H1 (cell line): ENCODE data around the gene RSKR. TPM values are rescaled to one million over a fixed set of nuclear protein-coding genes. Genes with fewer than 3 reads are reported as not detected.

Source experiments
- CTCF ChIA-PET: fragments of 300-600 bp; sonication (Branson Sonifier 250); formaldehyde crosslinking; loops from one replicate; lab custom pipeline; 2021; ENCODE audit not compliant: partially characterized antibody; lab: Charles Lee
- POLR2A ChIA-PET: fragments of 300-600 bp; sonication (Branson Sonifier 250); formaldehyde crosslinking; loops from one replicate; lab custom pipeline; 2021; ENCODE audit warnings: inconsistent platforms; ENCODE audit not compliant: partially characterized antibody; lab: Charles Lee
- DNase-seq, 2 experiments: peaks; one replicate each; pipeline versions ENCODE4 v3.0.0 to v3.0.0-alpha.2; 2010 to 2022; ENCODE audit warnings: low spot score in 2 of 2, low read depth in 1 of 2, mixed read lengths in 1 of 2
- FAIRE-seq: peaks from 2 replicates; lab custom pipeline; 2011; peaks lifted over from hg19 to GRCh38; lab: Jason Lieb, UNC
- H2AFZ ChIP-seq: 2 replicates; pipeline ENCODE4 v1.8.1; 2012; ENCODE audit warnings: low read length, inconsistent platforms
- H2AK5ac ChIP-seq: 2 replicates; pipeline ENCODE4 v1.6.1; 2013; ENCODE audit warnings: low read depth, low read length
- H2BK120ac ChIP-seq: replicated peaks from 2 replicates; pipeline ENCODE3; 2013; ENCODE audit warnings: low read depth, low read length, inconsistent platforms
- H2BK12ac ChIP-seq: 2 replicates; pipeline ENCODE4 v1.6.1; 2013; ENCODE audit warnings: low read depth, low read length
- H2BK15ac ChIP-seq: 2 replicates; pipeline ENCODE4 v1.6.1; 2013; ENCODE audit warnings: low read length
- H2BK20ac ChIP-seq: 2 replicates; pipeline ENCODE4 v1.6.1; 2013; ENCODE audit warnings: low read length
- H2BK5ac ChIP-seq: 2 replicates; pipeline ENCODE4 v1.6.1; 2013; ENCODE audit warnings: low read depth, low read length
- H3K14ac ChIP-seq: 2 replicates; pipeline ENCODE4 v1.6.1; 2013; ENCODE audit warnings: inconsistent platforms; ENCODE audit not compliant: insufficient read length
- H3K18ac ChIP-seq: 2 replicates; pipeline ENCODE4 v1.6.1; 2013; ENCODE audit warnings: low read length; ENCODE audit errors: extremely low read depth
- H3K23ac ChIP-seq: 2 replicates; pipeline ENCODE4 v1.6.1; 2013; ENCODE audit warnings: inconsistent platforms; ENCODE audit not compliant: insufficient read length
- H3K23me2 ChIP-seq: 2 replicates; pipeline ENCODE4 v1.6.1; 2013; ENCODE audit warnings: low read depth, low read length
- H3K27ac ChIP-seq: 2 replicates; pipeline ENCODE4 v1.6.1; 2011; ENCODE audit warnings: low read depth, low read length, inconsistent platforms
- H3K27me3 ChIP-seq, 4 experiments: replicated peaks in 1 of 4; 1 replicate in 1 of 4; 2 replicates in 3 of 4; pipeline versions ENCODE4 v1.6.1 to v1.8.1; 2011 to 2013; ENCODE audit warnings: low read length in 3 of 4, mild to moderate bottlenecking in 3 of 4, inconsistent platforms in 2 of 4, mixed read lengths in 2 of 4, moderate library complexity in 1 of 4; ENCODE audit not compliant: control insufficient read depth in 3 of 4, insufficient read depth in 3 of 4; ENCODE audit errors: extremely low read depth in 1 of 4
- H3K36me3 ChIP-seq, 4 experiments: 2 replicates each; pipeline versions ENCODE4 v1.6.1 to v1.8.1; 2011 to 2013; ENCODE audit warnings: mild to moderate bottlenecking in 4 of 4, low read length in 3 of 4, moderate library complexity in 2 of 4, control low read depth in 1 of 4, inconsistent platforms in 1 of 4; ENCODE audit not compliant: insufficient read depth in 4 of 4, control insufficient read depth in 2 of 4
- H3K4ac ChIP-seq: replicated peaks from 2 replicates; pipeline ENCODE3; 2013; ENCODE audit warnings: low read length, low read depth, mixed read lengths, inconsistent platforms; ENCODE audit not compliant: insufficient read length
- H3K4me1 ChIP-seq, 4 experiments: replicated peaks in 1 of 4; 1 replicate in 1 of 4; 2 replicates in 3 of 4; pipeline versions ENCODE4 v1.6.1 to v1.8.1; 2011 to 2013; ENCODE audit warnings: low read length in 3 of 4, inconsistent platforms in 2 of 4, mixed read lengths in 1 of 4; ENCODE audit not compliant: insufficient read depth in 4 of 4, control insufficient read depth in 3 of 4
- H3K4me2 ChIP-seq, 2 experiments: 2 replicates each; pipeline versions ENCODE4 v1.6.1 to v1.8.1; 2011 to 2013; ENCODE audit warnings: low read depth in 2 of 2, low read length in 2 of 2, control low read depth in 1 of 2, inconsistent platforms in 1 of 2, mild to moderate bottlenecking in 1 of 2; ENCODE audit not compliant: insufficient read depth in 1 of 2
- H3K4me3 ChIP-seq, 4 experiments: fragments of 200-600, 300-600 bp in 1 of 4; sonication (generic), shearing (Covaris generic), sonication (Bioruptor Twin) in 1 of 4; 2 replicates each; pipeline versions ENCODE4 v1.5.1 to v1.8.1; 2011 to 2016; ENCODE audit warnings: low read length in 4 of 4, low read depth in 3 of 4, control low read depth in 2 of 4, inconsistent platforms in 2 of 4, mild to moderate bottlenecking in 2 of 4, mixed read lengths in 1 of 4, moderate library complexity in 1 of 4; ENCODE audit not compliant: insufficient read depth in 2 of 4; ENCODE audit errors: extremely low read depth in 1 of 4
- H3K56ac ChIP-seq: replicated peaks from 2 replicates; pipeline ENCODE3; 2013; ENCODE audit warnings: low read depth, mild to moderate bottlenecking, mixed read lengths, low read length, inconsistent platforms; ENCODE audit not compliant: insufficient read length
- H3K79me1 ChIP-seq: 2 replicates; pipeline ENCODE4 v1.6.1; 2013; ENCODE audit warnings: low read depth, low read length, control low read depth
- H3K79me2 ChIP-seq, 2 experiments: 2 replicates each; pipeline versions ENCODE4 v1.6.1 to v1.8.1; 2012 to 2013; ENCODE audit warnings: low read length in 2 of 2, mild to moderate bottlenecking in 2 of 2, inconsistent platforms in 1 of 2; ENCODE audit not compliant: insufficient read depth in 2 of 2, control insufficient read depth in 1 of 2
- H3K9ac ChIP-seq, 4 experiments: replicated peaks in 1 of 4; 1 replicate in 1 of 4; 2 replicates in 3 of 4; pipeline versions ENCODE4 v1.6.1 to v1.8.1; 2011 to 2013; ENCODE audit warnings: low read depth in 3 of 4, low read length in 3 of 4, control low read depth in 2 of 4, mild to moderate bottlenecking in 2 of 4, moderate library complexity in 2 of 4, inconsistent platforms in 1 of 4; ENCODE audit errors: extremely low read depth in 1 of 4
- H3K9me3 ChIP-seq, 2 experiments: 2 replicates each; pipeline versions ENCODE4 v1.6.1 to v1.8.1; 2012 to 2013; ENCODE audit warnings: mild to moderate bottlenecking in 2 of 2, moderate library complexity in 2 of 2, control low read depth in 1 of 2, inconsistent platforms in 1 of 2, low read depth in 1 of 2, low read length in 1 of 2, mixed read lengths in 1 of 2; ENCODE audit not compliant: insufficient read depth in 2 of 2
- H4K20me1 ChIP-seq, 2 experiments: replicated peaks in 1 of 2; 2 replicates each; pipeline versions ENCODE3 to v1.8.1; 2011 to 2013; ENCODE audit warnings: inconsistent platforms in 2 of 2, low read length in 2 of 2, mild to moderate bottlenecking in 1 of 2; ENCODE audit not compliant: insufficient read depth in 2 of 2, control insufficient read depth in 1 of 2
- H4K5ac ChIP-seq: 2 replicates; pipeline ENCODE4 v1.6.1; 2013; ENCODE audit warnings: low read length, low read depth, mixed read lengths, inconsistent platforms; ENCODE audit not compliant: insufficient read length
- H4K8ac ChIP-seq: 2 replicates; pipeline ENCODE4 v1.8.0; 2013; ENCODE audit warnings: mild to moderate bottlenecking, moderate library complexity, low read length, inconsistent platforms; ENCODE audit not compliant: insufficient read depth; ENCODE audit errors: extremely low read depth
- H4K91ac ChIP-seq: replicated peaks from 2 replicates; pipeline ENCODE3; 2013; ENCODE audit warnings: low read length, mixed read lengths, inconsistent platforms; ENCODE audit not compliant: insufficient read length
- KDM4A ChIP-seq: IDR thresholded peaks from one replicate; pipeline ENCODE4 v1.7.1; 2012; ENCODE audit warnings: low read depth, mild to moderate bottlenecking, moderate library complexity, low read length, inconsistent platforms; ENCODE audit not compliant: severe bottlenecking
- WGBS, 2 experiments: shearing (Covaris generic) in 1 of 2; methylation state at CpG; one replicate each; pipeline versions ENCODE4 v1.1.6 to v1.1.7; 2013 to 2015; ENCODE audit warnings: low lambda C conversion rate in 2 of 2, mixed read lengths in 2 of 2, inconsistent platforms in 1 of 2, low coverage in 1 of 2, missing lambda C conversion rate in 1 of 2; ENCODE audit not compliant: insufficient replicate concordance in 2 of 2, insufficient coverage in 1 of 2, insufficient read length in 1 of 2; ENCODE audit errors: extremely low coverage in 1 of 2, missing lambda C conversion rate in 1 of 2; 5-methylcytosine and 5-hydroxymethylcytosine counted together
- polyA plus RNA-seq, 7 experiments: library from polyadenylated mRNA; depleted of rRNA in 3 of 7; stranded (reverse) in 5 of 7; unstranded in 2 of 7; fragments of >200 nt in 5 of 7; fragments of 200-250 nt in 2 of 7; gene quantifications; 1 replicate in 5 of 7; 2 replicates in 1 of 7; 4 replicates in 1 of 7; pipeline versions ENCODE4 v1.2.1 to v1.2.3, GENCODE V29; 2011 to 2013; ENCODE audit warnings: missing spikeins in 2 of 7, mixed read lengths in 2 of 7
- total RNA-seq: library from RNA; stranded (reverse); fragmentation: NEBNext Ultra II Directional; extraction: Animal tissue kit (Norgen Biotek cat#: 25700); gene quantifications from 2 replicates; pipeline ENCODE4 v1.2.1, GENCODE V29; 2021

Gene RSKR
- total and polyA plus RNA-seq, 2 of the 8 experiments (the other 6 are each of a cell fraction or from before 2014, with no cell fraction given) = 24.1 to 28.5 TPM

GRCh38 chr17:28657756-28658155, 43.8 kb upstream of the RSKR start:
- Histone ChIP-seq H3K36me3 (peaks cover 0 to 25% (median 9%) of the 10 kb centered on the region in 4 experiments; a peak in 5 of 8 replicates), H3K79me2 (peaks cover 13 to 39% of the 10 kb centered on the region in 2 experiments; a peak in 3 of 4 replicates), H3K27ac (no peak overlapping the region), H2BK120ac (no peak overlapping the region), H2AK5ac (no peak overlapping the region), H3K14ac (no peak overlapping the region), H3K23me2 (peaks cover 3% of the 10 kb centered on the region; the same call in 1 of the 2 replicates), H3K9ac (no peak overlapping the region), H4K8ac (no peak overlapping the region), H3K4me2 (no peak overlapping the region), H3K27me3 (no peaks in the 10 kb centered on the region), H4K5ac (no peak overlapping the region), H3K4me1 (0 out of 7 replicates have a peak, but pooled peaks cover 0 to 2% (median 0%) of the 10 kb centered on the region in 4 experiments), H4K20me1 (peaks cover 0 to 5% of the 10 kb centered on the region in 2 experiments), H3K18ac (no peak overlapping the region), H2BK20ac (no peak overlapping the region), H2AFZ (no peak overlapping the region), H3K4me3 (no peak overlapping the region), H2BK15ac (no peak overlapping the region), H2BK5ac (no peak overlapping the region), H4K91ac (no peak overlapping the region), H3K23ac (no peak overlapping the region), H3K4ac (no peak overlapping the region), H3K79me1 (peaks cover 5% of the 10 kb centered on the region), H2BK12ac (no peak overlapping the region), H3K9me3 (peaks cover 0 to 17% of the 10 kb centered on the region in 2 experiments; a peak in 3 of 4 replicates), H3K56ac (no peak overlapping the region)
- FAIRE-seq (no peak), DNase-seq (no peak)
- 96% methylated on average over 5 of the region's 5 CpGs; no CpG with 5 or more reads in 1 of the 2 experiments for WGBS, 2 experiments
- CTCF ChIA-PET = interaction anchor here (0.6 to 1.5 kb wide), 4 partner anchors 9 to 15 kb away, joined by 3 to 5 read pairs (median 3); no protein-coding TSS in a partner anchor
- POLR2A ChIA-PET = interaction anchor here (0.7 to 1.3 kb wide), 2 partner anchors 16 to 34 kb away, joined by 3 read pairs; no protein-coding TSS in a partner anchor
- TF ChIP-seq KDM4A = no peak
